Kidney epithelial cell (primary cell): ENCODE measurements around the gene GSAP. TPM values are rescaled to one million over a fixed set of nuclear protein-coding genes. Genes with fewer than 3 reads are reported as not detected.

Experiments
- DNase-seq: peaks from one replicate; pipeline ENCODE4 v3.0.0-alpha.2; 2010; ENCODE audit warnings: low read depth
- H3K27me3 ChIP-seq: 2 replicates; pipeline ENCODE4 v1.6.0; 2011; ENCODE audit warnings: low read length; ENCODE audit not compliant: control insufficient read depth, insufficient read depth
- H3K36me3 ChIP-seq: 2 replicates; pipeline ENCODE4 v1.5.1; 2011; ENCODE audit warnings: low read length; ENCODE audit not compliant: control insufficient read depth, insufficient read depth
- H3K4me3 ChIP-seq: 2 replicates; pipeline ENCODE4 v1.5.1; 2011; ENCODE audit warnings: low read depth, mild to moderate bottlenecking, control low read depth, low read length
- CTCF ChIP-seq: IDR thresholded peaks from 2 replicates; pipeline ENCODE4 v1.5.1; 2011; ENCODE audit warnings: mild to moderate bottlenecking, moderate library complexity, low read length, control low read depth, inconsistent platforms; ENCODE audit not compliant: insufficient read depth, poor library complexity, severe bottlenecking
- total RNA-seq: library from RNA; depleted of rRNA; stranded (reverse); fragments of >200 nt; gene quantifications from 2 replicates; pipeline ENCODE4 v1.2.3, GENCODE V29; 2015

GSAP gene
- total RNA-seq, 1 donor from 2014 or later, result 4.3 TPM

- no peak for TF ChIP-seq CTCF
- DNase-seq, result no peak
- no peaks in the 10 kb centered on the region for H3K27me3 ChIP-seq
- H3K4me3 ChIP-seq, result no peak overlapping the region
- no peaks in the 10 kb centered on the region for H3K36me3 ChIP-seq
Measured at GRCh38 chr7:77425101-77426051, 9.2 kb upstream of the GSAP start.

- Histone ChIP-seq H3K36me3 (no peaks in the 10 kb centered on the region), H3K27me3 (no peaks in the 10 kb centered on the region), H3K4me3 (no peak overlapping the region)
- DNase-seq, result no peak
- TF ChIP-seq CTCF, result no peak
Measured at GRCh38 chr7:77422500-77422899, 6.4 kb upstream of the GSAP start.

GRCh38 chr7:77420986-77421672, 5.0 kb upstream of the GSAP start:
- TF ChIP-seq CTCF, result no peak
- Histone ChIP-seq H3K27me3 (no peaks in the 10 kb centered on the region), H3K4me3 (no peak overlapping the region), H3K36me3 (no peaks in the 10 kb centered on the region)
- DNase-seq, result no peak

GRCh38 chr7:77420438-77420837, 4.3 kb upstream of the GSAP start:
- no peaks in the 10 kb centered on the region for H3K36me3 ChIP-seq
- no peak for TF ChIP-seq CTCF

GRCh38 chr7:77419102-77419501, 3.0 kb upstream of the GSAP start:
- TF ChIP-seq CTCF, result no peak
- H3K36me3 ChIP-seq, result no peaks in the 10 kb centered on the region
- no peak for DNase-seq
- no peaks in the 10 kb centered on the region for H3K27me3 ChIP-seq
- no peak overlapping the region for H3K4me3 ChIP-seq

More at GRCh38 chr7:77420438-77420837, 4.3 kb upstream of the GSAP start:
- Histone ChIP-seq H3K27me3 (no peaks in the 10 kb centered on the region), H3K4me3 (no peak overlapping the region)
- no peak for DNase-seq

- no peaks in the 10 kb centered on the region for H3K36me3 ChIP-seq
- TF ChIP-seq CTCF, result no peak
- DNase-seq, result no peak
- H3K4me3 ChIP-seq, result no peak overlapping the region
- no peaks in the 10 kb centered on the region for H3K27me3 ChIP-seq
Measured at GRCh38 chr7:77417801-77418200, 1.7 kb upstream of the GSAP start.
